G401 (cell line): Measurements from ENCODE around the gene ATP8B4. TPM values are rescaled to one million over a fixed set of nuclear protein-coding genes. Genes with fewer than 3 reads are reported as not detected.

Experiments
- DNase-seq: peaks from one replicate; pipeline ENCODE4 v3.0.0-alpha.2; 2015; ENCODE audit warnings: low spot score
- in situ Hi-C: cut with HindIII; loops from 2 replicates; pipeline ENCODE4 v1.10.0; 2016; ENCODE audit warnings: low sequenced_read_pairs, mixed read lengths
- total RNA-seq: library from RNA; depleted of rRNA; stranded (reverse); fragments of >200 nt; shearing (Covaris generic); gene quantifications from 2 replicates; pipeline ENCODE4 v1.2.3, GENCODE V29; 2014

ATP8B4 gene
- total RNA-seq, 1 experiment from 2014 or later: 3.5 TPM

DNA sequence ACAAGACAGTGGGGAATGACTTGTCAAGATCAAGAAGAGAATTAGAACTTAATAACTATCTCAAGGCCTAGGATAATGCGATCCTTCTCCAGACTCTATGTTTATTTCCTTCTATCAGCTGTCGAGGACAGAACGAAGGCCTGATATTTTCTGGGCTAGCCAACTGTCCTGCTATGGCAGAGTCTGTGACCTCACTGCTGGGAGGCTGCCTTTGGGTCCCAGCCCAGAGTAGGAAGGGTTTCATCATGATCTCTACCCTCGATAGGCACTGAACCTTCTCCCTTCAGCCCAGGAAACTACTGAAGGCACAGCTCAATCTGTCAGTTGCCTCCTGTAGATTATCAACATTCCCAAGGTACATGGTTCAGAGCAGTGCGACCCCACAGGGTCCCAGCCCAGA, 237.2 kb downstream of the ATP8B4 start:
- in situ Hi-C loops: no loop called here

DNA sequence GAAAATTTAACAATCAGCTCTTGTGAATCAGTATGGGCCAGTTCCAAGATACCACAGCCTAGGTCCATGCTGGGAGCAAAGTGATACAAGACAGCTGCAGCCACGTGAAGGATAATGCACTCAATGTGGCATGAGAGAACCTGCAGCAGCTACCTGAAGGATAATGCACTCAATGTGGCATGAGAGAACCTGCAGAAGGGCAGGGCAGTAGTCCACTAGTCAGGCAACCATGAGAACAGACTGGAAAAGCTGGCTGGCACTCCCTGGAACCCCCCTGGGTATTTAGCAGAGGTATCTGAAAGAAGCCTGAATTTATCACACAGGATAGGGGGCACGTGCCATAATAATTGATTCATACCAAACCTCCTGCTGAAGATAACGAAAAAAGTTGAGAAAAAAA, 237.6 kb downstream of the ATP8B4 start:
- DNase-seq: no peak
- in situ Hi-C loops: no loop called here

More for the DNA sequence above, 237.2 kb downstream of the ATP8B4 start:
- no peak for DNase-seq

DNA sequence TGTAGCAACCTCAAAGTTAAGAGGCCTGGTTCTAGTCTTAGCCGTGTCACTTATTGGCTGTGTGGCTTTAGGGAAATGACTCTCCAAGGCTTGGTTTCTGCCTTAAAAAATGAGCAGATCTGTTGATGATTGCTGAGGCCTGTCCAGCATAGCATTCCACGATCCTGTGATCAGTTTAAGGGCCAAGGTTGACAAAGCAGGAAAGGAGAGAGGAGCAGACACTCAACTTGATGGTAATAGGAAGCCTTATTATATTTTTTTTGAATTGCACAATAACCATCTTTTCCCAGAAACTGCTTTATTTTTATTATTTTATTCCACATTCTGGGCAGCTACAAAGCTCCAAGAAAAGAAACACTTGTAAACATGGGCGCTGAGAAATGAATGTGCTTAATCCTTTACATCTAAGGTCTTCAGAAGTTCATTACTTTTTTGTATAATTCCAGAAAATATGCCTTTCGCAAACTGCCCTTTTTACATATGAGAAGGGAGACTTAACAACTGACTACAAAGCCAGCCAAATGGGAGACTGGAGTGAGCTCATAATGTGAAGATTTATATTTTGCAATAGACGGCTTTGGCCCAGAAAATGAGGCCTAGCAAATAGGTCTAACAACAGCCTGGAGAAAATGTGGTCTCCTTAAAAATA, 241.0 kb downstream of the ATP8B4 start:
- DNase-seq: no peak
- in situ Hi-C loops: no loop called here

DNA sequence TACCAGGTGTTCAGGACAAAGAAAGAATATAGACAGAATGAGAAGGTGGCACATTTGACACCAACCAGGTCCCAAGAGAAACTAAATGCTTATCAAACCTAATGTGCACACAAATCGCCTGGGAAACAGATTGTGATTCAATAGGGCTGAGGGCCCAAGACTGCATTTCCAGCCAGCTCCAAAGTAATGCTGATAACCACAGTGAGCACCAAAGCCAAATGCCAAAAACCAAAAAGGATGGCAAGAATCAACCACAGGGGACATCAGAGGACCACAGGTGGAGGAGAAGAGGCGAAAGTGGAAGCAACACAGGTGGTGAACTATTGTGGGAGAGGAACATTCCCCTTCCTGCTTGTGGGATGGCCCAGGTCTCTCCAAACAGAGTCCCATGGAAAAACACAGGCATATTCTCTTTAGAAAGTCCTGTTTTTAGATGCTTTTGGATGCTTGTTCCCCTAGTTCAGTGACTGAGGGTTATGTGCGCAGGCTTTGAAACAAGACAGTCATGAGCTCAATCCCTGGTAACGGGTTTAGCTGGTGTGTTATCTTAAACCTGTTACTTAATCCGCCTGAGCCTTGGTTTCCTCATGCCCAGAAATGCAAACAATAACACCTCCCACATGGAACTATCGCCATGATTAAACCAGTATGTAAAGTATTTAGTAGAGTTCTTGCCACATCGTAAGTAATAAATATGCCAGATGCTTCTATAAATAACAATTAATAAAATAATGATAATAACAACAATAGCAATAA, 241.7 kb downstream of the ATP8B4 start:
- no peak for DNase-seq
- in situ Hi-C loops: no loop called here

DNA sequence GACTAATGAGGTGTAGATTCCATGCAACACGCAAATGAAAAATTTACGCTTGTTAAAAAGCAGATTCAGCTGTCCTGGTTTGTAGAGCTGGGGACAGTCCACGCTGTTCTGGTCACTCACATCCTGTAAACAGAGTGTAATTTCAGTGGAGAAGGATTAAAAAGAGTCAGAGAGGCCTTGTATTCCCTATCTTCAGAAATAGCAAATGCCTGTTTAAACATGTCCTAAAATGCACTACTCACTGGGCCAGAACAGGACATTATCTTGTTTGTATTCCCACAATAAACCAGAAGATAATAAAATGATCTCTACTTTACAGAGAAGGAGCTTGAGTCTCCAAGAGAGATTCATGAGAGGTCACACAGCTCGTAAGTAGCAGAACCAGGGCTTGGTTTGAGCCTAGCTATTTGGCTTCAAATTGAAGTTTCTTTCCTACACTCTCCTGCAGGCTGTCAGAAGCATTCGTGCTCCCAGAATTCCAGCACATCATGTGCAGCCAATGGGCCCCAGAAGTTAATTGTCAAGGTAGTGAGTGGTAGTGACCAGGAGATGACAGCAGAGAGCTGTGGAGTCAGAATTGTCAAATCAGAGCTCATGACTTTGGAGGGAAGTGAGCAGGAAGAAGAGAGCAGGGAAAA, 242.5 kb downstream of the ATP8B4 start:
- DNase-seq: no peak
- in situ Hi-C loops: no loop called here

DNA sequence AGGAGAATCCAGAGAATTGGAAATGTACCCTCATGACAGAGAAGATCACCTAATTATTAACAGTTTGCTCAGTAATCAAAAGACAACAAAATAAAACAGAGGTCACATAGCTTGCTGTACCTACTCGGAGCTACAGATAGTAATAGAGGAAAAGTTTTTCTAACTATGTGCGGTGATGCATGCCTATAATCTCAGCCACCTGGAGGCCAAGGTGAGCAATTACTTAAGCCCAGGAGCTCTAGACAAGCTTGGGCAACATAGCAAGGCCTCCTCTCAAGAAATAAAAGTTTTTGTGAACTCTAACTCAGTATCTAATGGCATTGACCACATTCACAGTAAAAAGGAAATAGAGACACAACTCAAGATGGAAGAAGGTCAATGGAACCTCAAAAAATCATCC, 243.6 kb downstream of the ATP8B4 start:
- no peak for DNase-seq
- in situ Hi-C loops: no loop called here

DNA sequence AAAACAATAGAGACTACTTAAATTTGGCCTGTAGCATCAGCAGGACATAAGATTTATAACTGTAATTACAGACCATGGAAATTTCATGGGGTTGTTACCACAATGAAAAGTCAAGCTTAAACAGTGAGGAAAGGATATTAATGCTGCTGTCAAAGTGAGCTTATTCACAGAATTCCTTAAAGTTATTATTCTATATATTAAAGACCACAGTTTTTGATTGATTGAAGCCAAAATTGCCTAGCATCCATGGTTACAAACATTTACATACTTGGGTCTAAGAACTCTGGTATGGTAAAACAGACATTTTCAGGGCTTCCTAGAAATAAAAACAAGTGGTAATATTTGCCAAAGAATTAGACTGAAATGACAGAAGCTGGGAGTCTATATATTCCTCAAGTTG, 248.6 kb downstream of the ATP8B4 start:
- in situ Hi-C loops: no loop called here
- DNase-seq: no peak

DNA sequence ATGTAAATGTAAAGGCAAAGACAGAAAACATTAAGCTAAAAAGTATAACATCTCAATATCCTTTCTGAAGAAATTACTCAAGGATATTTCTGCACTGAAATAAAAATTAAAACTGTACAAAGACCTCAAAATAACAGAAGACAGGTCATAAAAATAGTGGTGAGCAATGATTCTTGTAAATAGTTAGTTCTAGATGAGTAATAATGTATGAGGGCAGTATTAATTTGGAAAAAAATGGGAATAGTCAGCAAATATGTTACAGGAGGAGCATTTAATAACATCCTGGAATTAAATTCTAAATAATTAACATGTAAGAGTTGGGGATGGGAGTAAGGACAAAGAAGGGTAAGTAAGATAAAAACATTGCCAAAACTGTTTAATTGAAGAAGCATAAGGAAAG, 250.7 kb downstream of the ATP8B4 start:
- in situ Hi-C loops: no loop called here
- DNase-seq: no peak

DNA sequence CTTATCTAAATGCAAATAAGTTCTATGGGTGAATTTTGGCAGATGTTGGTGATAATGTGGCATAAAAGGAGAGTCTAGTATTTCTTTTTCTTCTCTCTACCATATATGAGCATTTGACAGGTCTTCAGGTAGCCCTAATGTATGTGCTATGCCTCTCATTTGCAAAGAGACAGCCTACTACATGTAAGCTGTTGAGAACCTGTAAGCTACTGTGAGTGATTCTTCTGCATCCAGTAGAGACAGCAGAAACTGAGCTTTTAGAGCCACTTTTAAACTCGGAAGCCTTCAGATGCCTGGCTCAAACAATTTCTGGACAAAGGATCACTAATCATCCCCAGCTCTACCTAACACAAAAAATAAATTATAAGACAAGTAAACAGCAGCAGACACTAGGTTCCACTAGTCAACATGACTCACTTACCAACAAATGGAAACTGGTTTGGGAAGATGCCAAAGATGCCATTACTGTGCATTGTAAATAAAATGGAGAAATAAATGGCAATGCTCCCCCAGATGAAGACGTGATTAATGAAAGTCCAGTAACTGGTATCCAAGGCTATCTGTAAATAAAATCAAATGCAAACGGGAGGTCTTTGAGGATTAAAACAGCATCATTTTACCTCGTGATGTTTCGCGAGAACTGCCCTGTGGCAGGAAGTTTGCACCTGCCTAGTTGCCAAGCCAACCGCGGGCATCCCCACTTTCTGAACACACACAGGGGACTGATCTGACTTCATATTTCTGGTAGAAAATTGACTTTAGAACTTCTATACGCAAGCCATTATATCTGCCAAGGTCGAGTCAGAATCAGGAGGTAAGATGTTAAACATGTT, 252.9 kb downstream of the ATP8B4 start:
- in situ Hi-C loops: no loop called here
- no peak for DNase-seq

DNA sequence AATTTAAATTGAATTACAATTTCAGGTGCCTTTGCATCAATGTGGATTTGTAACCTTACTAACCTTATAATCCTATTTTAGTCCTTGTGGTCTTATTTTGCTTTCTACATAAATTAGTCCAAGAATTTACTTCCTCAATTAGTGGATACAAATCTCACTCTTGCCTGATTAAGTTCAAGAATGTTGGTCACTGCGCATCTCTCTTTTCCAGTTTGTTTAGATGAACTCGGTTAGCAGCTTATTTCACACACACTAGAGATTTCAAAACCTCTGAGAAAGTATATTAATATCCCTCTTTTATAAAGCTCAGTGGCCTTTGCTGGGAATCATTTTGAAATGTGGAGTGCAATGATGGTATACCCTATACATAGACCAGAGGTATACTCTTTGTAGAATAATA, 254.8 kb downstream of the ATP8B4 start:
- DNase-seq: no peak
- in situ Hi-C loops: no loop called here

DNA sequence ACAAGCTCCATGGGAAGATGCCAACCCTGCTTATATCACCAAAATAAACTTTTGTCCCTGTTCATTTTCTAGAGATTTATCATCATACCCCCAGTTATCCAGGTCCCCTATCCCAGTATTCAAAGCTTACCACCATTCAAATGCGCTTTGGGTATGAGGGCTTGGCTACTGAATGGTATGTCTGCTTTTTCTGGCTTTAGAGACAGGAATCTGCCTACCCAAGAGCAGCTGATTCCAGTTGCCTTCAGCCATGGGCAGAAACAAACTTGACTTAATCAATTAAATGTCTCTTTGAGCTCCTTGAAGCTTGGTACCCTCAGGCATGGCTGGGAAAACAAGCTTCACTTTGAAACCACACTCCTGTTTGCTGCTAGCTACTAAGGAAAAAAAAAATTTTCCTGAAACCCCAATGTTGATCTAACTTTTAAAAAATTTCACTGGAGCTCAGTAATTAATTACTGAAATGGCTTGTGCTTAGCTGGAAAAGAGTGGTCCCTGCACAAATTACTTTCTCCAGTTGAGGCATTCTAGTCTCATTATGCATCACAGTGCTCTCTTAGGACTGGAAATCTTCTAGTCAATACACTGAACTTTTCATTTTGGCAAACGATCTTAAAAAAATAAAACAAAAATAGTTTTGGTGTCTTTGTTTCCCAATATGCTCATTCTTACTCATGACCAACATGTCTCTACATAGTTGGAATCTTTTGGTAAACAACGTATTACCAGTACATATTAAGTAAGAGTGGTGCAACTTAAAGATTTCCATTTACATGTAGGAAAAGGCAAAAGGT, 255.4 kb downstream of the ATP8B4 start:
- in situ Hi-C loops: no loop called here
- no peak for DNase-seq

DNA sequence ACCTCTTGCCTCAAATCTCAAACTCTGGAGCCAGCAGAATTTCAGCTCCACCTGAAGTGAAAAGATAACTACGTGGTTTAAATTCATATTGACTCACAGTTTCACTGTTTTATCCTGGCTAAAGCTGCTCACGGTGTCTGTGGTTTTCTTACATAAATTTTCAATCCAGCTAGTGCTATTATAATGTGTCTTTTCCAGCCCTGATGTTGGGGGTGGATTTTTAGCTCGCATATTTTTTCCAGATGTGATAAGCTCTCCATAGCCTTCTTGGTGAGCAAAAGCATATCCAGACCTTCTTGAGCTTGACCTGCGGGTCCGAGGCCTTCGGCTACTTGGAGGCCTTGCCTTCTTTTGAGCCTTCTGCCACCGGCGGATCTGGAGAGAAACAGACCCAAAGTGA, 258.9 kb downstream of the ATP8B4 start:
- DNase-seq: no peak
- in situ Hi-C loops: no loop called here

DNA sequence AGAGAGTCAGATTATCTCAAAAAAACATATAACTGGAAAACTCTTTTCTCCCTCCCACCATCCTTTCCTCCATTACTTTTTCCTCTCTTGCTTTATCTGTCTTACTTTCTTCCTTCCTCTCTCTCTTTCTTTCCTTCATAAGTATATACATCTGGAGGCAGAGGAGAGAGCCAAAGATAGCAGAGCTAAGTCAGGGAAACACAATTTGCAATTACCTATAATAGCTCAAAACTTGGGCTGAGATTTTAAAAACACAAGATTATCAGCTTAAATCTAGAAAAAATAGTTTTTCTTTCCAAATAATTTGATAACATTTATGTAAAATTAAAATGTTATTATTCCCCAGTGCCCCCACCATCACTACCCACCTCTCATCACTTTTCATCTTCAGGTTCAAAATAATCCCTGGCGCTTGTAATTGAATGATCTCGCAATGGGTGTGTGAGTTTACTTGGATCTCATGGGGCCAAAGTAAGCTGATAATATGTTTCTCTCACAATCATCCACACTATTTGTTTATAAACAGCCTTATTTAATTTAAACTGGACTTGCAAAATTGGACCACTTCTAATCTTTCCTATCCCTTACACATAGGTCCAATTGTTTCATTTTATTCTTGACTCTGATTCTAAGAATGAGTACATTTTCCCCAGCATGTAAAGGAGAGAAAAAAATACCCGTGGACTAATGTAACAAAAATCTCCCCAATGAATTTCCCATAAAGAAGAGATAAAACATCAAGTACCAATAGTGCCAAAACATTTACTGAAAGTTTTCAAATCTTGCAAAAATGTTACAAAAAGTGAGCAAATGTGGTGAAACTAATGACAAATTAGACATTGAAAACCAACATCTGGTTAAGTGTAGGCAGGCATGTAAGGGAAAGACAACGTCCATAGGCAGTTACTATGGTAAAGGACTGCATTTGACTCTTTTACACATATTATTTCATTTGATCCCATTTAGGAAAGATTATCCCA, 261.2 kb downstream of the ATP8B4 start:
- no peak for DNase-seq
- in situ Hi-C loops: no loop called here

DNA sequence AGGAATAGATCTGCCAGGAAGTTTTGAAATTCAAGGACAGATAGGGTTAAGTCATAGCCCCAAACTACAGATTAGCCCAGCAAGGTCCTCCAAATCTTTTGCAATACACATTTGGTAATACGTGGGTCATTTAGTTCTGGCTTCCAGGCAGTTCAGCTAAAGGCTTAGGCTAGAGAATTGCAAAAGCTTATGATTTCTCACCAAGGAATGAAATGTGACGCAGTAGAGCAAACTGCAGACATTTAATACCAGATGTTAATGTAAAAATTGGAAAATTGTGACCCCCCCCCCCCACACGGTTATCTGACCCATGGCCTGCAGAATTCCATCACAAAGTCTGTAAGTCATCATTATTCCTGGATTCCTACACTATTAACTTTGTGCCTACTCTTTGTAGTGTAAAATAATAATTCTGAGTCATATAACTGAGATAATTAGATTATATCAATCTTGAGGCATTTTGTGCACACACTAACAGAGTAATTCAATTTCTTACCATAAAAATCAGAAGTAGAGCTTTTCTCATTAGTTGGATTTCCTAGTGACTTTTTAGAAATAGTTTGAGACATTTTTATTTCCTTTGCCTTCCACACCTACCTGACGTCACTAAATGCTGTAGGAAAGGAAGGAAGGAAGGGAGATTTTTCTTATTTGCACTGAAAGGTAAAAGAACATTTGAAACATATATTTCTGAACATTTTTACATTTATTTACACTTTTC, 263.0 kb downstream of the ATP8B4 start:
- in situ Hi-C loops: no loop called here

DNA sequence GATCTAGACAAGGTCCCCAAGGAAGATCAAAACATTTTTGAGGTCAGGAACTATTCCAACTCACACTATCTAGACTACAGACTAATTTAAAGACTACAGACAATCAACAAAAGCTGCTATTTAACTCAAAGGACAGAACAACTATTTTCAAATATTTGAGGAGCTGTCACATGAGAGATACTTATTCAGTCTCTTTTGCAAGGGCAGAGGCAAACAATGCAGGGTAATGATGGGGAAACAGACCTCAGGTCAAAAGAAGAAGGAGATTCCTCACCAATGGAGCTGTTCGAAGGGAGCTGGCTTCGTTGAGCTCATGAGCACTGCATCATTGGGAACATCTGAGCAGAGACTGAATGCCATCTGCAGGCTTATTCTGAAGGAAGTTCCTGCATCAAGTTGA, 266.3 kb downstream of the ATP8B4 start:
- DNase-seq: no peak
- in situ Hi-C loops: no loop called here

More for the DNA sequence above, 263.0 kb downstream of the ATP8B4 start:
- no peak for DNase-seq

DNA sequence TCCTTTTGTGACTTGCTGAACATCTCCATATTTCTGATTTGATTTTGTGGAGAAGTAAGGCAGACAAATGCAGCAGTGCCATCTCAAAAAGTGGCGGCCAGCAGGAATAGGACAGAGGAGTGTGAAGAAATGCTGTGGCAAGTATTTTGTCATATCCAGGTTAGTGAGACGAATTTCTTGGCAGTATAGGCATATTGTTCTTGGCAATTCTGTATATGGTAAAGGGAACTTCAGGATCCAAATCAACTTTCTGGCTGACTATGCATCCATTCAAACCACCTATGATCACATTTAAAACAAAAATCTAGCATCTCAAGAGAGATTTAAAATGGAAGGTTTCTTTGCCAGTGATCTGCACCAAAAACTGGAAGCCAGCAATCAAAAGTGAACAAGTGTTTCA, 270.2 kb downstream of the ATP8B4 start:
- DNase-seq: no peak
- in situ Hi-C loops: no loop called here

DNA sequence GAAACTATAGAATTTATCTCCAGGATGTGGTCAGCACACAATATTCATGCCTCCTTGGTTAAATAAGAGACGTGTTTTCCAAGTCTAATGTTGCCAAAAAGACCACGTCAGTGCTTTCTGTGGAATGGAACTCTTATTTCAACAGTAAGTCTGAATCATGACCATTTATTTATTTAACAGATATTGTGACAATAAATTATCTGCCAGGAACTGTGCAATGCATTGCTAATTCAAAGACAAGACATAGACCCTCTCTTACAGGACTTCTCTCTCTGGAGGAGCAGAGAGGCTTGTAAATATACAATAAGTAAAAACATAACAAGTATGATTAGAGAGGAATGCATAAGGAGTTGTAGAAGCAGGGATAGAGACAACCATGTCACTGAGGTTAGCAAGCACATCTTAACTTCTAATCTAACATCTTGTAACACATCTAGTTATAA, 270.7 kb downstream of the ATP8B4 start:
- DNase-seq: no peak
- in situ Hi-C loops: no loop called here
